H9 (cell line): ENCODE measurements around the gene DNAJC7. TPM values are rescaled to one million over a fixed set of nuclear protein-coding genes. Genes with fewer than 3 reads are reported as not detected.
A peak's percentile ranks its signal among the peaks of the same experiment; 100 is the strongest.

ENCODE experiments used
- DNase-seq: peaks from one replicate; pipeline ENCODE4 v3.0.0-alpha.2; 2017
- H2AFZ ChIP-seq: one replicate; pipeline ENCODE4 v1.6.1; 2013; ENCODE audit warnings: mild to moderate bottlenecking, low read length, control low read depth, moderate library complexity
- H2AK5ac ChIP-seq: 2 replicates; pipeline ENCODE4 v1.6.1; 2013; ENCODE audit warnings: low read length, control low read depth, mixed read lengths; ENCODE audit not compliant: insufficient read length
- H2BK120ac ChIP-seq: one replicate; pipeline ENCODE4 v1.6.1; 2013; ENCODE audit warnings: low read depth, mild to moderate bottlenecking, low read length, control low read depth, inconsistent platforms; ENCODE audit not compliant: poor library complexity, severe bottlenecking
- H2BK12ac ChIP-seq: 2 replicates; pipeline ENCODE4 v1.6.1; 2013; ENCODE audit warnings: low read length, control low read depth, mixed read lengths, low read depth; ENCODE audit not compliant: insufficient read length
- H2BK15ac ChIP-seq: 2 replicates; pipeline ENCODE4 v1.6.1; 2013; ENCODE audit warnings: low read depth, low read length, control low read depth
- H2BK20ac ChIP-seq: one replicate; pipeline ENCODE4 v1.6.1; 2013; ENCODE audit warnings: low read depth, mild to moderate bottlenecking, low read length, control low read depth, inconsistent platforms; ENCODE audit not compliant: poor library complexity, severe bottlenecking
- H2BK5ac ChIP-seq: 2 replicates; pipeline ENCODE4 v1.6.1; 2013; ENCODE audit warnings: low read length, control low read depth, mixed read lengths; ENCODE audit not compliant: insufficient read length
- H3K14ac ChIP-seq: 2 replicates; pipeline ENCODE4 v1.6.1; 2013; ENCODE audit warnings: low read length, control low read depth; ENCODE audit not compliant: insufficient read depth
- H3K18ac ChIP-seq: 2 replicates; pipeline ENCODE4 v1.6.1; 2013; ENCODE audit warnings: low read depth, mild to moderate bottlenecking, mixed read lengths, low read length, control low read depth; ENCODE audit not compliant: insufficient read length
- H3K23ac ChIP-seq: 2 replicates; pipeline ENCODE4 v1.6.1; 2013; ENCODE audit warnings: low read length, control low read depth, mixed read lengths, low read depth; ENCODE audit not compliant: insufficient read length
- H3K23me2 ChIP-seq: 2 replicates; pipeline ENCODE4 v1.6.1; 2013; ENCODE audit warnings: low read depth, mild to moderate bottlenecking, mixed read lengths, low read length, control low read depth; ENCODE audit not compliant: insufficient read length, poor library complexity, severe bottlenecking
- H3K27ac ChIP-seq: 2 replicates; pipeline ENCODE4 v1.5.1; 2013; ENCODE audit warnings: low read length, control low read depth, mixed read lengths, low read depth; ENCODE audit not compliant: insufficient read length
- H3K27me3 ChIP-seq: 2 replicates; pipeline ENCODE4 v1.6.1; 2013; ENCODE audit warnings: low read length, control low read depth, inconsistent platforms; ENCODE audit not compliant: insufficient read depth
- H3K4ac ChIP-seq: 2 replicates; pipeline ENCODE4 v1.6.1; 2013; ENCODE audit warnings: low read depth, mild to moderate bottlenecking, control low read depth, inconsistent platforms, low read length, moderate library complexity
- H3K4me1 ChIP-seq: 2 replicates; pipeline ENCODE4 v1.6.1; 2013; ENCODE audit warnings: low read length, control low read depth, inconsistent platforms; ENCODE audit not compliant: insufficient read depth
- H3K4me2 ChIP-seq: 2 replicates; pipeline ENCODE4 v1.6.1; 2013; ENCODE audit warnings: low read length, control low read depth, mixed read lengths; ENCODE audit not compliant: insufficient read length, insufficient read depth
- H3K56ac ChIP-seq: 2 replicates; pipeline ENCODE4 v1.6.1; 2013; ENCODE audit warnings: low read depth, mild to moderate bottlenecking, mixed read lengths, low read length, control low read depth; ENCODE audit not compliant: insufficient read length
- H3K79me1 ChIP-seq: 2 replicates; pipeline ENCODE4 v1.6.1; 2013; ENCODE audit warnings: low read depth, mild to moderate bottlenecking, moderate library complexity, low read length, control low read depth, inconsistent platforms; ENCODE audit not compliant: insufficient read depth, poor library complexity, severe bottlenecking
- H3K79me2 ChIP-seq: 2 replicates; pipeline ENCODE4 v1.6.1; 2013; ENCODE audit warnings: low read length, control low read depth, inconsistent platforms; ENCODE audit not compliant: insufficient read depth
- H3K9ac ChIP-seq: 2 replicates; pipeline ENCODE4 v1.6.1; 2013; ENCODE audit warnings: low read length, control low read depth, mixed read lengths; ENCODE audit not compliant: insufficient read length; ENCODE audit errors: extremely low read depth
- H3K9me3 ChIP-seq: one replicate; pipeline ENCODE4 v1.6.1; 2013; ENCODE audit warnings: low read depth, low read length, inconsistent platforms; ENCODE audit not compliant: control insufficient read depth
- H3T11ph ChIP-seq: one replicate; pipeline ENCODE4 v1.6.1; 2013; ENCODE audit warnings: mild to moderate bottlenecking, low read length, control low read depth, inconsistent platforms
- H4K20me1 ChIP-seq: one replicate; pipeline ENCODE4 v1.6.1; 2013; ENCODE audit not compliant: control insufficient read depth, insufficient read length, insufficient read depth
- H4K5ac ChIP-seq: 2 replicates; pipeline ENCODE4 v1.6.1; 2013; ENCODE audit warnings: low read depth, mild to moderate bottlenecking, mixed read lengths, low read length, control low read depth; ENCODE audit not compliant: insufficient read length
- H4K8ac ChIP-seq: replicated peaks from 2 replicates; pipeline ENCODE4 v1.6.1; 2013; ENCODE audit warnings: low read length, control low read depth, mixed read lengths, low read depth; ENCODE audit not compliant: insufficient read length
- H4K91ac ChIP-seq: 2 replicates; pipeline ENCODE4 v1.6.1; 2013; ENCODE audit warnings: low read depth, mild to moderate bottlenecking, moderate library complexity, mixed read lengths, low read length, control low read depth; ENCODE audit not compliant: insufficient read length
- H3K27ac Mint-ChIP-seq, 3 experiments: 2 replicates in 2 of 3; 3 replicates in 1 of 3; pipeline ENCODE4 v1.8.0; 2020 to 2021; ENCODE audit warnings: mixed read lengths in 3 of 3, mild to moderate bottlenecking in 1 of 3, moderate library complexity in 1 of 3
- H3K27me3 Mint-ChIP-seq: 2 replicates; pipeline ENCODE4 v1.8.0; 2021; ENCODE audit warnings: low read depth, mild to moderate bottlenecking, moderate library complexity, mixed read lengths
- H3K36me3 Mint-ChIP-seq, 3 experiments: 2 replicates in 2 of 3; 3 replicates in 1 of 3; pipeline ENCODE4 v1.8.0; 2020 to 2021; ENCODE audit warnings: low read depth in 3 of 3, mixed read lengths in 3 of 3; ENCODE audit not compliant: insufficient read depth in 1 of 3
- H3K4me1 Mint-ChIP-seq, 2 experiments: 2 replicates each; pipeline ENCODE4 v1.8.0; 2020; ENCODE audit warnings: mixed read lengths in 2 of 2
- H3K4me3 Mint-ChIP-seq, 2 experiments: 2 replicates in 1 of 2; 3 replicates in 1 of 2; pipeline ENCODE4 v1.8.0; 2020 to 2021; ENCODE audit warnings: mild to moderate bottlenecking in 2 of 2, mixed read lengths in 2 of 2, moderate library complexity in 1 of 2
- H3K9me3 Mint-ChIP-seq, 2 experiments: 2 replicates in 1 of 2; 3 replicates in 1 of 2; pipeline ENCODE4 v1.8.0; 2020; ENCODE audit warnings: mild to moderate bottlenecking in 2 of 2, mixed read lengths in 2 of 2, moderate library complexity in 1 of 2
- CTCF ChIP-seq: fragments of 200-600 bp; sonication (generic); conservative IDR thresholded peaks from 3 replicates; pipeline ENCODE4 v1.8.0; 2021; ENCODE audit warnings: antibody characterized with exemption, mild to moderate bottlenecking
- WGBS: extraction: QIAGEN DNeasy Blood & Tissue Kit; methylation state at CpG from one replicate; pipeline ENCODE4 v1.1.7; 2013; ENCODE audit warnings: missing lambda C conversion rate, low lambda C conversion rate, mixed read lengths; ENCODE audit not compliant: insufficient read length; ENCODE audit errors: extremely low coverage; 5-methylcytosine and 5-hydroxymethylcytosine counted together
- total RNA-seq: library from RNA; stranded (reverse); gene quantifications from 2 replicates; pipeline ENCODE4 v1.2.1, GENCODE V29; 2021

Gene DNAJC7
- total RNA-seq, 1 experiment from 2014 or later, result 141 TPM

- peak overlapping the region in 1 of 3 experiments; percentile 61; a peak in 1 of 7 replicates for H3K27ac Mint-ChIP-seq
- no peaks in the 10 kb centered on the region for H4K20me1 ChIP-seq
- TF ChIP-seq CTCF, result no peak
- no peaks in the 10 kb centered on the region for H3K27me3 Mint-ChIP-seq
- H3K79me2 ChIP-seq, result no peaks in the 10 kb centered on the region
- no peak overlapping the region for H3K27ac ChIP-seq
- H3K4me2 ChIP-seq, result no peak overlapping the region
- no peak overlapping the region for H3T11ph ChIP-seq
- no peaks in the 10 kb centered on the region for H3K4me1 Mint-ChIP-seq
- H2BK20ac ChIP-seq, result no peak overlapping the region
- H3K36me3 Mint-ChIP-seq, result peaks cover 35 to 88% (median 86%) of the 10 kb centered on the region in 3 experiments
- no peaks in the 10 kb centered on the region for H3K9me3 ChIP-seq
- no peak overlapping the region for H3K9ac ChIP-seq
- H3K18ac ChIP-seq, result no peak overlapping the region
- no peaks in the 10 kb centered on the region for H3K27me3 ChIP-seq
- no peaks in the 10 kb centered on the region for H3K79me1 ChIP-seq
- no peak overlapping the region for H2BK15ac ChIP-seq
- no peak overlapping the region for H4K5ac ChIP-seq
- H3K4ac ChIP-seq, result no peak overlapping the region
- no peak for DNase-seq
- H4K8ac ChIP-seq, result no peak overlapping the region
- no peak overlapping the region for H2AFZ ChIP-seq
- H3K4me3 Mint-ChIP-seq, result no peak overlapping the region
- H3K9me3 Mint-ChIP-seq, result no peaks in the 10 kb centered on the region
- H2BK12ac ChIP-seq, result no peak overlapping the region
- H3K14ac ChIP-seq, result no peak overlapping the region; the same call in 1 of the 2 replicates
- H3K23ac ChIP-seq, result no peak overlapping the region
- H4K91ac ChIP-seq, result no peak overlapping the region
- no peaks in the 10 kb centered on the region for H3K23me2 ChIP-seq
- no CpG with 5 or more reads among the region's 9 CpGs for WGBS
- no peaks in the 10 kb centered on the region for H3K4me1 ChIP-seq
- H2AK5ac ChIP-seq, result no peak overlapping the region
- H2BK5ac ChIP-seq, result no peak overlapping the region
- no peak overlapping the region for H3K56ac ChIP-seq
- H2BK120ac ChIP-seq, result no peak overlapping the region
Observed at GRCh38 chr17:41975099-41976083, 41.8 kb downstream of the DNAJC7 start.
